Caki2 (cell line): Measurements from ENCODE around the gene MYO16. TPM values are rescaled to one million over a fixed set of nuclear protein-coding genes. Genes with fewer than 3 reads are reported as not detected.
"Not testable (repeated sequence)": the region's sequence is repeated elsewhere in the genome, so short reads cannot be mapped to it uniquely, and the experiment has no call there.

Source experiments
- DNase-seq: peaks from one replicate; pipeline ENCODE4 v3.0.0-alpha.2; 2015; ENCODE audit warnings: low read depth
- in situ Hi-C: cut with HindIII; loops from 2 replicates; pipeline ENCODE4 v1.10.0; 2016; ENCODE audit warnings: low sequenced_read_pairs, low pct_unique_long_range_greater_than_20kb, mixed read lengths
- total RNA-seq: library from RNA; depleted of rRNA; stranded (reverse); fragments of >200 nt; shearing (Covaris generic); gene quantifications from 2 replicates; pipeline ENCODE4 v1.2.3, GENCODE V29; 2014; ENCODE audit warnings: low replicate concordance

MYO16 gene
- total RNA-seq, 1 experiment from 2014 or later = 0.14 TPM

DNA sequence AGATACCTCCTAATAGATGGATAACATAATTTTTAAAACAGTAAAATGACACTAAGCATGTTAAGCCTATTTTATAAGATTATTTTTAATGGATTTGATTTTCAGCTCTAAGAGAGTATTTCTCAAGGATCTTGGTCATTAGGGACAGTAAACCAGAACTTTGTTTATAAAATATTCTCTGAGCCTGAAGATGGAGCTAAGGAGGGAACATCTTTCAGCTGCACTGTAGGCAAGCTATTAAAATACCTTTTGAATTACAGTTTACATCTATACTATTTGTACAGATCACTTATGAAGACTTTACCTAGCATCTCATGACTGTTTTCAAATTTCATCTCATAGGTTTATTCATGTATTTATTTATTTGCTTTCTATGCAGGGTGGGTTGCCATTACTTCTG lies 345.3 kb downstream of the MYO16 start:
- in situ Hi-C loops = no loop called here
- DNase-seq = no peak

DNA sequence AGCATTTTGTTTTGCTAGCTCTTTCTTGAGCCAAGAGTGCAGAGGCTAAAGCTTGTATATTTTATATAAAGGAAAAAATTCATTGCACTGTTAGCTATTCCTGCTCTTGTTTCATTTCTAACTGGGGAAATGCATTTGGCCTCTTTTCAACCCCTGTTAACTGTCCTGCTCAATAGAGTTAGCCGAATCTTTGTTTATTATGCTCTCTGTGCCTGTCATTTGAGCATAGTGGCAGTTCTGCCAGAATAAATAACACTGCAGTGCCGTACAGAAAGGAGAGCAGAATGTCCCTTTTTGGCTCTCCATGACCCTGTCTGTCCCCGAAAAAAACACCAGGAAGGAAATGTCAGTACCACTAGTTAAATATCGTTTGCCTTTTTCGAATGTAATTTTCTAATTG lies 350.8 kb downstream of the MYO16 start:
- in situ Hi-C loops = no loop called here
- no peak for DNase-seq

DNA sequence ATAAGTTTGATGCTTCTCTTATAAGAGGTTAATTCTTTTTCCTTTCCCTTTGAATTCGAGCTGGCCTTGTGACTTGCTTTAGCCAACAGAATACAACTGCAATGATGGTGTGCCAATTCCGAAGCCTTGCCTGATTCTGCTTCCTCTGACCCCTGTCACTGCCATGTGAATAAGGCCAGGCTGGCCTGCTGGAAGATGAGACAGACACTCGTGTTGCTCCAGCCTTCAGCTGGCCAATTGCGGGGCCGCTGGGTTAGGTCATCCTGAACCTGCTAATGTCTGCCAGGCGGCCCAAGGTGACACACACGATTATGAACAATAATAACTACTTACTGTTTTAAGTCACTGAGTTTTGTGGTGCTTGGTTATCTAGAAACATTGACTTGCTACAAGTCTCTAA lies 352.0 kb downstream of the MYO16 start:
- DNase-seq = no peak
- in situ Hi-C loops = no loop called here

DNA sequence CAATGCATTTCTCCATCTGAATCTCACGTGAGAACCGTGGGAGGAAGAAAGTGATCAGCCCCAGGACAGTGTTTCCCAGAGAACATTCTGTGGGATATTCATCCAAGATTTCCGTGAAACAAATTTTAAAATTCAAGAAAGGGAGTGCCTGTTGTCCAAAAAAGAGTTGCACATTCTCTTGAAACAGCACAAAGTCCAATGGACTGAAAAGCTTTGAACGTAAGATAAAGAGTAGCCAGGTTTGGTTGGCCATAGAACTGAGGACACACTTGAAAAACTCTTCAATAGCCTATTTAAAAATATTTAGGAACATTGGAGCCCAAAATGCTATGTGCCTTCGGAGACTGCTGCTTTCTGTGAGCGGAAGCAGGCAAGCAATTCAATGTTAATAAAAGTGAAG lies 353.9 kb downstream of the MYO16 start:
- in situ Hi-C loops = no loop called here
- DNase-seq = no peak

DNA sequence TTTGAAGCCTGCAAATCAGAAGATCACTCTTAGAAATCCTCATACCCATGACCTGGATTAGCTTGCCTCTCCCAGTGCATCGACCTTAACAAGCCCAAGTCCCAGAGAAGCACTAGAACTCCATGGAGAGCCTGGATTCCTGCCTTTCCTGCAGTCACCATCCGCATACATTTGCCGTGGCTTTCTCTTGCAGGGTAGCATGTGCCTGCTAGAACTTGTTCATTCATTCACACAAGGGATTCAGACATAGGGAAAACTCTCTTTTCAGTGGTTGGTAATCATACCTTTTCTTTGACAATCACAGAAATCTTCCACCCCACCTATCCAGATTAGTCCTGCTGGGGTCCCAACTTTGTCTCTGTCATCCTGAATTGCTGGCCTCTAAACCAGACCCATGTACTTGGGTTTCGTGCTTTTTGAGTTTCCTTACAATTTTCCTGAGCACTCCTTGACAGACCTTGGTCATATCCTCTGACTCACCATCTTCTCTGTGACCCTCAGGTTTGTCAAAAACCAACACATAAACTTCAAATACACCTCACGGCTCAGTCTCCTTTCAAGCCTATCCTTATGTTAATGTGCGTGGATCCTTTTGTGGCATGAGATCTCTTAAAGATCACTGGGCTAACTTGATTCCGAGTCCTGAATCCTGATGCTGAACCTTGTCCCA lies 355.0 kb downstream of the MYO16 start:
- no peak for DNase-seq
- in situ Hi-C loops = no loop called here

DNA sequence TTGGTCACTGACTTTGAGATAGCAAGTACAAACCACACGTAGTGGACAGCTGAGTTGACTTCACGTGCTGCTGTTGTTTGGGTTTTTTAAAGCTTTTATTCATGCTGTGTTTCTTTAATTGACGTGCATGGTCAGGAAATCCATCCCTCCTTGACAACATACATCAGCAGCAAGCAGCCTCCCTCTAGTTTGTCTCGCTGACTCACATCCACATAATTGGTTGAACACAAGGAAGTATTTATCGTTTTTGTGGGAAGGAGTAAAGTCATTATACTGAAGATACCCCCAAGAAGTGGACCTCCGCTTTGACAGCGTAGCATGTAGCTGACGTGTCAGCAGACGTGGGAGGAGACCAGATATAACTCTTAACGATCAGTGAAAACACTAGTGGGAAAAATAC lies 355.8 kb downstream of the MYO16 start:
- DNase-seq = no peak

DNA sequence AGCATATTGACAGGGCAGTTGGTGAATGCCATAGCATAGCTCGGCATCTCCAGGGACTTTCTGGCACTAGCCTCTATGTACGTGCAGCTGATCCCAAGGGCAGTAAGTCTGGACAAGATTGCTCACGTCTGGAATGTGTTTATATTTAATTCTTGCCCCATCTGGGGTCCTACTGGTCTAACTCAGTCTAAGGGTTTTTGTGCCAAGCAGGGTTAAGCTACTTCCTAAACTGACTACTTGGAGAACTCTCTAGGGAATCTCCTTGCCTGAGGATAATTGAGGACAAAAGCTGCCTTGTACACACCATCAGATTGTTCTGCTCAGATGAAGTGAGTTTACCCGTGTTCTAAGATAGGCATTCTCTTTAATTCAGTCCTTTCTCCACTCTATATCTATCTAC lies 358.1 kb downstream of the MYO16 start:
- DNase-seq = no peak

More for the DNA sequence above, 355.8 kb downstream of the MYO16 start:
- in situ Hi-C loops = no loop called here

DNA sequence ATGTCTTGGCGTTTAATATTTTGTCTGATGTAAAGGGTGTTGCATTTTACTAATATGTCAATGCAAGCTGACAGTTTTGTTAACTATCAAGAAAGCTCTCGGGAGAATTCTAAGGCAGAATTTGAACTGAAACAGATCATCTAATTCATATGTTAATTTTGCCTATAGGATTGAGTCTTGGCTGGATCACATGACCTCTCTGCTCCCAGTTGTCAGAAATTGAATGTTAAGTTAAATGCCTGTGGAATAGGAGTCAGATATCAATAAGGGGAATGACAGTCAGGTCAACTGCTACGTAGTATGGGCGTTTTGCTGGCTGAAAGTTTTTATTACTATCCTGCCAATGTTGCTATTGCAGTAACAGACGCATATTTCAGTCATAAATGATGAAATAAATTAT lies 358.5 kb downstream of the MYO16 start:
- in situ Hi-C loops = no loop called here
- no peak for DNase-seq

More for the DNA sequence above, 358.1 kb downstream of the MYO16 start:
- in situ Hi-C loops = no loop called here

DNA sequence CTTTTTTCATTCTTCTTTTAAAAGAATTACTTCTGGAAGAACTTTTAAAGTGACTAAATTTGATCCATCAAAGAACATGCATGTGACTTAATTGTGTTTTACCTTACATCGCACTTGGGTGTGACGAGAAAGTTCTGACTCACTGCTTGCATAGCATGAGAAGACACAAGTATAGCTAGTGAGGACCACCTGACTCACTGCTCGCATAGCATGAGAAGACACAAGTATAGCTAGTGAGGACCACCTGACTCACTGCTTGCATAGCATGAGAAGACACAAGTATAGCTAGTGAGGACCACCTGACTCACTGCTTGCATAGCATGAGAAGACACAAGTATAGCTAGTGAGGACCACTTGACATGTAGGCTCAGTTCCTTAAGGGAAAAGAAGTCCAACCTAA lies 362.0 kb downstream of the MYO16 start:
- in situ Hi-C loops = not testable (repeated sequence)

DNA sequence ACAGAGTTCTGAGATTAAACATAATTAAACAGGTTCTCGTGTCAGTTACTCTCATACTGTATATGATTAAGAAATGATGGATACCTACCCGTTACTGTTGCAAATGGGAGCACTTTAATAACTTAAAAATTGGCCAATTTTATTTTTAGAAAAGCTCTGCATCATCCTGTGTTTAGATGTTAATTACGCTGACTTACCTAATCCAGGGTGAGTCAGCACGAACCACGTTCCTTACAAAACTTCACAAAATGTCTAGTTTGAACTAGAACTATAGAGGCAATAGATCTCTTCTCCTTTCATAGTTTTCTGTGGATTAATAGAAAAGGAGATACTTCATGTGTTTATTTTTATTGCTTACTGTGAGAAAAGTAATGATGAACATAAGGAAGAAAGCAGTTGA lies 363.9 kb downstream of the MYO16 start:
- in situ Hi-C loops = no loop called here
- no peak for DNase-seq

More for the DNA sequence above, 362.0 kb downstream of the MYO16 start:
- not testable (repeated sequence) for DNase-seq

DNA sequence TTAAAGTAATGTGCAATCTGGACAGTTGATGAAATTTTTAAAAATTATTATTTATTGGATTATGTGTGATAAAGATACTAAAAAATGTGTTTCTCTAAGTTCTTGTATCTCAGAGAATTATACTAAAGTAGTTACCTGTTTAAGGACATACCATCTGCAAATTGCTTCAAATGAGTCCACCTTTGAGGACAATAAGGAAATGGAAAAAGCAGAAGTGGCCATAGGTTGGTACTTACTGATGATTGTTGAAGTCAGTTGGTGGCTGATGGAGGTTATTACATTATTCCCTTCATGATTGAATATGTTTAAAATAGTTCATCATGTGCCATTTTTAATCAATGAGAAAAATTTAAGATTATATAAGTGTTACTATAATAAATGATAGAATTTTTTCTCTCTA lies 367.0 kb downstream of the MYO16 start:
- in situ Hi-C loops = no loop called here
- DNase-seq = no peak

DNA sequence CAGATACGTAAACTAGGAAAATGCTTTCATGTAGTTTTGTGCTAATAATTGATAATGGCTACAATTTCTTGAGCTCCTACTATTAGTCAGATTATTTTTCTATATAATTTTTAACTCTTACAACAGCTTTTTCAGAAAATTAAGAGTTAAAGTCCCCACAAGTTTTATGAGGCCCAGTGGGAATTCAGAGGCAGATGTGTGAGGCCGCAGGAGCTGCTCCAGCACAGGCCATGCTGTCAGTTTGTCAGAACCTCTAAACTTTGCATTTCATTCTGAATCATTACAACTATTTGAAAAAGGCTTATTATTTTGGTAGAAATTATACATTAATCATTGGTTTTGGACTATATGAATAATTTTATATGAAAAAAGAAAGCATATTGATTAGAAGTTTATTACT lies 370.8 kb downstream of the MYO16 start:
- DNase-seq = no peak
- in situ Hi-C loops = no loop called here

DNA sequence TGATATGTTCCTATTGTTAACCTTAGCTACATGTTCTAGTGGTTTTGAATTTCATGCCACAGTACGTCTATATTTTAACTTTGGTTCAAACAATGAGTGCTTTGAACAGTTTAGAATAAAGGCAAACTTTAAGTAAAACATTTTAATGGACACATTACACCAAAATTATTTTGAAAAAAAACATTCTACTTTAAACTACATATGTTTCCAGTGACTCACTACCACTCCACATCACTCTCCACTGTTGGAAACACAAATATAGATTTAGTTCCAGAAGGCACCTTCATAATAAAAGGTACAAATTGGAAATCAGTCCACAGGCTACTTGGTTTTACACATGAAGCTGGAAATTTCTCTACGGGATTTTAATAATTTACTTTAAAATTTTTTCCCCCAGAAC lies 373.5 kb downstream of the MYO16 start:
- DNase-seq = no peak
- in situ Hi-C loops = no loop called here

DNA sequence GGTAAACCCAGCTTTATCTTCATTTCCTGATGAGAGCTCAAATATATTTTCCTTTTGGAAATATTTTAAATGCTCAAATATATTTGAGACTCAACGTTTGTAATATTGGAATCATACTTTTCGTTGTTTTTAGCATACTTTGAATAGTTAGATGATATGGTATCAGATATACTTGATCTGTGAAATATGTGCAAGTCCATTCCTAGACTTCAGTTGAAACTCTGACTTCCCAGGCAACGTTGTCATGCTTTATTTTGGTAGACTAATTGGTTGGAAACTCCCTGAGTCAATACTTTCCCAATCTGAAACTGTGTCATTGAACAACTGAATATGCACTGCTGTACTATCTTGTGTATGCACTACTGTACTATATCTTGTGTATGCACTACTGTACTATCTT lies 378.5 kb downstream of the MYO16 start:
- in situ Hi-C loops = no loop called here
- no peak for DNase-seq

DNA sequence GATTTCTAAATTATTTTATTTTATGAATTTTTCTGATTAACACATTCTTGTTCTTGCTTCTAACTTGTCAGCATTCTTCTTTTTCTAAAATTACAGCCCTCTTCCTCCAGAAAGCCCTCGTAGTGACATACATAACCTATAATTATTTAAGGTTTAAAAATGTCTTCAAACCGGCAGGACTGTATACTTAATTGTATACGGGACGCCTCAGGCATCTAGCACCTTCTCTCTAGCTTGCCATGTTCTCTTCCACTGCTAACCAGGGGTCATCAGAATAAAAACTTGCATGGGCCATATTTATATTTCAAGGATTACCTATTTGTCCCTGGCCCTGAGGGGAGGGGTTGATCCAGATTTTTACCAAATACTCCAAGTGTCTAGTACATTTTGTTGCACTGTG lies 380.3 kb downstream of the MYO16 start:
- no peak for DNase-seq
- in situ Hi-C loops = no loop called here

DNA sequence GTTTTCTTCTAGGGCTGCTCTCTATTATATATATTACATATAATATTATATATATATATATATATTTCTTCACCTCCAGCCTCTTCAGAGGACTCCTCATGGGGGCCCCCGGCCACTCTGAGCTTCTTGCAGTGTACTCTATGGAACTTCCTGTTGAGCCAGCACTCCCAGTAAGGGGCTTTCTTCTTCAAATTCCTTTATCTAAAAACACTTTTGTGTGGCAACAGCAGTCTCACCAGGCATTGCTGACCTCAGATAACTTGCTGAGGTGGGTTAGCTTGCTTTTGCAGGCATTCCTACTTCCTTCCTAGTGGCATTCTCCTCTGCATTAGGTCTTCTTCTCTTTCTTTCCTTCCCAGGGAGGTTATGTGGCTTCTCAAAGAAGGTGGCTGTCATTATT lies 381.5 kb downstream of the MYO16 start:
- in situ Hi-C loops = no loop called here
- no peak for DNase-seq

DNA sequence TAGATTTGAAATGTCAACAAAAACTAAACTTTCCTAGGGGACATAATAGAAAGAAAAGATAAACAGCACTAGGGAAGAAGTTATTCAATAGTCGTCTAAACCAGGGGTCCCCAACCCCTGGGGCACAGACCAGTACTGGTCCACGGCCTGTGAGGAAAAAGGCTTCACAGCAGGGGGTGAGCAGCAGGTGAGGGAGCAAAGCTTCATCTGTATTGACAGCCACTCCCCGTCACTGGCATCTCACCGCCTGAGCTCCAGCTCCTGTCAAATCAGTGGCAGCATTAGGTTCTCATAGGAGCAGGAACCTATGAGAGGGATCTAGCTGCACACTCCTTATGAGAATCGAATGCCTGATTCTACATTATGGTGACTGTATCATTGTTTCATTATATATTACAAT lies 382.7 kb downstream of the MYO16 start:
- DNase-seq = no peak
- in situ Hi-C loops = no loop called here

DNA sequence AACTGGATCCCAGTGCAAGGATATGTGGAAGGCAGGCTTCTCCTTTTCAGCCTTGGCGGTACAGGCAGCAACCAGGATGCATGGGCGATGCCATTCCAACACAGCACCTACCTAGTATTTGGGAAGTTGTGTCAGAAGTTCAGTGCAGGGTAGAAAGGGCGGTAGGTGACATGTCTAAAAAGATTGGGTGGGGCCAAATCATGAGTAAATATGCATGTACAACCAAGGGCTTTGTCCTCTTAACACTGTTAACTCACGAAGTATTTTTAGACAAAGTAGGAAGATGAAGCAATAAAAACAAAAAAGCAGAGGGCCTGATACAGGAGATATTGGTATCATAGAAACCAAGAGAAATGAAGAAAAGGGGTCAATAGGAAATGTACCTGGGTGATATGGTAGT lies 392.1 kb downstream of the MYO16 start:
- in situ Hi-C loops = no loop called here

DNA sequence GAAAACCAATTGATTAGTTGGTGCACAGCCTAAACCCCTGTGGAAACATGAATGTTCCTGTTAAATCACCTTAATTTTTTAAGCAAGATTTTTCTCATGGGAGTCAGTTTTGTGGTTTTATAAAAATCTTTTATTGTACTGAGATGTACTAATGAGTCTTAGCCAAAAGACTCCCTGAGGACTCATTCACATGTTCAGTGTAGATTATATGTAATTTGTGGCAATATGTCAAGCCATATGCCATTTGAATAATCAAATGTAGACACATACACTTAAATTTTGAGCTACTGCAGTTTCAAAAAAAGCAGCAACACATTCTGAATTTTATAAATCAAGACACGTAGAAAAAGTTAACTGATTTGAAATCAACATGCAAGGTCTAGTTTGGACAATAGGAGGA lies 395.2 kb downstream of the MYO16 start:
- in situ Hi-C loops = no loop called here
- DNase-seq = no peak

More for the DNA sequence above, 392.1 kb downstream of the MYO16 start:
- no peak for DNase-seq

DNA sequence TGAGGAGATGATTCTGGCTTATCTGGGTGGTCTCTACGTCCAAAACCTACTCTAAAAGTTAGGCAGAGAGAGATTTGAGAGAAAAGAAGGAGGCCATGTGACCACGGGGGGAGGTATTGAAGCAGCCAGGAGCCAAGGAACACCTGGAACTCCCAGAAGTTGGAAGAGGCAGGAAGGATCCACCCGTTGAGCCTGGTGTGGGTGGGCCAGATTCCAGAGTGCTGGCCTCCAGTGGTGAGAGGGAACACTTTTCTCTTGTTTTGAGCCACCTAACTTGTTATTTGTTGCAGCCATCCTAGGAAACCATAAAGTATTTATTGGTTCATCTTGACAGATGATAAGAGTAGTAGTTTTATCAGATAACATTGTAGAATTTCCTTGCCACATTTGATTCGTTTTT lies 396.9 kb downstream of the MYO16 start:
- no peak for DNase-seq
- in situ Hi-C loops = no loop called here

DNA sequence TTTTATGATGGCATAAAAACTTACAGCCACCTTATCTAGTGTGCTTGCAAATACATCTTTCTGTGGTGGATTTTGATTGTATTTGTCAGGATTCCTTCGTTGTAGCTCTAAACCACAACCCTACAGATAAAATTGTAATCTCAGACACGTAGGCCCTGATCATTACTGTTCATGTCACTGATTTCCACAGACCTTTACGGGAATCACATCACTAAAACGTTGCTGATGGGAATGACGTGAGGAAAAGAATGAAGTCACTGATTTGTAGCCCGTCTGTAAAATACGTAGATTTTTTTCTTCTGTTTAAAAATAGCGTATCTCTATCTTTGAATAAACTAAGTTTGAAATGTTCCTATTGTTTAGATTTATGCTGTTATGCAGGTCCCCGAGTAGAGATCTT lies 399.2 kb downstream of the MYO16 start:
- DNase-seq = no peak
- in situ Hi-C loops = no loop called here
